ENCODE measurements around the gene GDF9. TPM values are rescaled to one million over a fixed set of nuclear protein-coding genes. Genes with fewer than 3 reads are reported as not detected.
A peak's percentile ranks its signal among the peaks of the same experiment; 100 is the strongest.

GDF9 gene
- 1 to 10 TPM in 4 of 5 experiments, under 1 TPM in 1; 0.48 to 2.0 (median 1.6) TPM for total RNA-seq
- under 1 TPM; 0.43 to 0.53 TPM for polyA plus RNA-seq
- 2.6 reads per million, percentile 13 among the genes with 10 or more reads in this experiment for total RNA-seq

GRCh38 chr5:132866342-132867045, at the start of gene GDF9, which contains the start of gene UQCRQ:
Gene GDF9, minus strand, starts transcription at chr5:132866469. Its CDS starts 1,936 bp downstream, at chr5:132864533.
Gene UQCRQ, plus strand, starts transcription at chr5:132866642. Its CDS starts 240 bp downstream, at chr5:132866882.
- peaks cover 7 to 12% of the 10 kb centered on the region in 2 donors for H3K4me1 ChIP-seq (ENCODE audit: control insufficient read depth in 2 of 2, insufficient read depth in 2 of 2, low read length in 2 of 2)
- peaks cover 0 to 19% (median 0%) of the 10 kb centered on the region in 3 experiments for H3K36me3 ChIP-seq (ENCODE audit: control insufficient read depth in 2 of 3, insufficient read depth in 3 of 3, low read length in 3 of 3)
- Mint-ChIP-seq H3K27me3 (peaks cover 0 to 8% (median 0%) of the 10 kb centered on the region in 5 donors), H3K4me3 (peak within 1 kb of the TSS; percentile 98 to 100 (median 100)), H3K4me1 (peaks cover 11 to 36% (median 27%) of the 10 kb centered on the region in 7 donors), H3K9me3 (peaks cover 0 to 2% (median 0%) of the 10 kb centered on the region in 11 donors), H3K27ac (peak within 1 kb of the TSS; percentile 97 to 100 (median 100)), H3K36me3 (peaks cover 0 to 11% (median 3%) of the 10 kb centered on the region in 5 donors)
- peak; percentile 72 to 97 (median 93) for DNase-seq
- CTCF ChIA-PET, result no interaction called here
- H3K27me3 ChIP-seq (ENCODE audit: control insufficient read depth in 2 of 2, insufficient read depth in 2 of 2, low read length in 2 of 2), result no peaks in the 10 kb centered on the region
- no peaks in the 10 kb centered on the region for H3K9me3 ChIP-seq (ENCODE audit: control insufficient read depth in 2 of 3, low read length in 3 of 3)
- peak within 1 kb of the TSS; percentile 98 for H3K4me3 ChIP-seq (ENCODE audit: low read length)
- POLR2A ChIA-PET, result interaction anchor here (0.6 to 3.3 kb wide), 10 partner anchors 9 to 410 kb away, joined by 3 to 19 read pairs (median 4); partner anchors contain the start of genes AFF4 and HSPA4
- peak; percentile 99 for ATAC-seq
- intact Hi-C loops (cut with micrococcal nuclease), result loop anchor here (1.0 to 5.0 kb wide), 16 partner anchors 34 to 1892 kb away; partner anchors contain the start of genes AFF4 (in 2 of the 2), KIF3A (in 2 of the 2), RAD50 (in 2 of the 2) and SHROOM1 (in 2 of the 2)
- peak within 1 kb of the TSS; percentile 96 for H3K27ac ChIP-seq (ENCODE audit: low read depth, low read length)

- intact Hi-C loops (cut with micrococcal nuclease), result no loop called here
- ChIA-PET CTCF (no interaction called here), POLR2A (no interaction called here)
- ATAC-seq (peak; percentile 70), DNase-seq (no peak)
- Mint-ChIP-seq H3K27ac (no peak overlapping the region), H3K4me1 (peaks cover 0 to 22% (median 18%) of the 10 kb centered on the region in 7 donors), H3K4me3 (no peak overlapping the region), H3K36me3 (peaks cover 4 to 40% (median 24%) of the 10 kb centered on the region in 5 donors), H3K9me3 (no peaks in the 10 kb centered on the region), H3K27me3 (no peaks in the 10 kb centered on the region)
- H3K4me1 ChIP-seq (ENCODE audit: control insufficient read depth in 2 of 2, insufficient read depth in 2 of 2, low read length in 2 of 2), result no peaks in the 10 kb centered on the region
- H3K9me3 ChIP-seq (ENCODE audit: control insufficient read depth in 2 of 3, low read length in 3 of 3), result no peaks in the 10 kb centered on the region
- no peaks in the 10 kb centered on the region for H3K27me3 ChIP-seq (ENCODE audit: control insufficient read depth in 2 of 2, insufficient read depth in 2 of 2, low read length in 2 of 2)
- H3K27ac ChIP-seq (ENCODE audit: low read depth, low read length), result no peak overlapping the region
- H3K36me3 ChIP-seq (ENCODE audit: control insufficient read depth in 2 of 3, insufficient read depth in 3 of 3, low read length in 3 of 3), result peaks cover 0 to 45% (median 3%) of the 10 kb centered on the region in 3 experiments
- no peak overlapping the region for H3K4me3 ChIP-seq (ENCODE audit: low read length)
Observed at GRCh38 chr5:132915681-132916080, 49.4 kb upstream of the GDF9 start.

GRCh38 chr5:132909702-132910101, 43.4 kb upstream of the GDF9 start:
- H3K9me3 Mint-ChIP-seq, result no peaks in the 10 kb centered on the region
- peaks cover 4 to 46% (median 25%) of the 10 kb centered on the region in 5 donors for H3K36me3 Mint-ChIP-seq
- H3K27me3 Mint-ChIP-seq, result no peaks in the 10 kb centered on the region
- no peaks in the 10 kb centered on the region for H3K4me1 ChIP-seq (ENCODE audit: control insufficient read depth in 2 of 2, insufficient read depth in 2 of 2, low read length in 2 of 2)
- H3K4me3 Mint-ChIP-seq, result no peak overlapping the region
- DNase-seq (no peak), ATAC-seq (no peak)
- no peak overlapping the region for H3K27ac ChIP-seq (ENCODE audit: low read depth, low read length)
- H3K4me1 Mint-ChIP-seq, result peaks cover 0 to 44% (median 27%) of the 10 kb centered on the region in 7 donors
- ChIA-PET POLR2A (no interaction called here), CTCF (no interaction called here)
- intact Hi-C loops (cut with micrococcal nuclease), result no loop called here
- peaks cover 0 to 33% (median 0%) of the 10 kb centered on the region in 3 experiments for H3K36me3 ChIP-seq (ENCODE audit: control insufficient read depth in 2 of 3, insufficient read depth in 3 of 3, low read length in 3 of 3)
- no peak overlapping the region for H3K4me3 ChIP-seq (ENCODE audit: low read length)
- no peaks in the 10 kb centered on the region for H3K27me3 ChIP-seq (ENCODE audit: control insufficient read depth in 2 of 2, insufficient read depth in 2 of 2, low read length in 2 of 2)
- peak overlapping the region in 1 of 9 donors; percentile 38 for H3K27ac Mint-ChIP-seq
- no peaks in the 10 kb centered on the region for H3K9me3 ChIP-seq (ENCODE audit: control insufficient read depth in 2 of 3, low read length in 3 of 3)

GRCh38 chr5:132907161-132907560, 40.9 kb upstream of the GDF9 start:
- Histone ChIP-seq H3K36me3 (ENCODE audit: control insufficient read depth in 2 of 3, insufficient read depth in 3 of 3, low read length in 3 of 3) (peaks cover 0 to 18% (median 0%) of the 10 kb centered on the region in 3 experiments), H3K4me1 (ENCODE audit: control insufficient read depth in 2 of 2, insufficient read depth in 2 of 2, low read length in 2 of 2) (no peaks in the 10 kb centered on the region), H3K9me3 (ENCODE audit: control insufficient read depth in 2 of 3, low read length in 3 of 3) (no peaks in the 10 kb centered on the region), H3K27me3 (ENCODE audit: control insufficient read depth in 2 of 2, insufficient read depth in 2 of 2, low read length in 2 of 2) (no peaks in the 10 kb centered on the region), H3K4me3 (ENCODE audit: low read length) (no peak overlapping the region), H3K27ac (ENCODE audit: low read depth, low read length) (no peak overlapping the region)
- Mint-ChIP-seq H3K9me3 (no peaks in the 10 kb centered on the region), H3K4me1 (peaks cover 0 to 48% (median 38%) of the 10 kb centered on the region in 7 donors), H3K4me3 (no peak overlapping the region), H3K27me3 (no peaks in the 10 kb centered on the region), H3K36me3 (peaks cover 7 to 41% (median 23%) of the 10 kb centered on the region in 5 donors), H3K27ac (no peak overlapping the region)
- POLR2A ChIA-PET, result interaction anchor here (0.7 kb wide), 1 partner anchor 41 kb away, joined by 3 read pairs; the partner anchor contains the start of genes GDF9 and UQCRQ
- ATAC-seq, result no peak
- intact Hi-C loops (cut with micrococcal nuclease), result no loop called here
- DNase-seq, result no peak
- CTCF ChIA-PET, result interaction anchor here (1.5 kb wide), 1 partner anchor 24 kb away, joined by 4 read pairs; no protein-coding TSS in a partner anchor

- ChIA-PET POLR2A (no interaction called here), CTCF (interaction anchor here (1.5 kb wide), 1 partner anchor 22 kb away, joined by 4 read pairs; no protein-coding TSS in a partner anchor)
- H3K27me3 ChIP-seq (ENCODE audit: control insufficient read depth in 2 of 2, insufficient read depth in 2 of 2, low read length in 2 of 2), result no peaks in the 10 kb centered on the region
- H3K36me3 Mint-ChIP-seq, result peaks cover 6 to 34% (median 16%) of the 10 kb centered on the region in 5 donors
- ATAC-seq (no peak), DNase-seq (no peak)
- no peaks in the 10 kb centered on the region for H3K9me3 ChIP-seq (ENCODE audit: control insufficient read depth in 2 of 3, low read length in 3 of 3)
- H3K4me1 ChIP-seq (ENCODE audit: control insufficient read depth in 2 of 2, insufficient read depth in 2 of 2, low read length in 2 of 2), result no peaks in the 10 kb centered on the region
- intact Hi-C loops (cut with micrococcal nuclease), result no loop called here
- no peaks in the 10 kb centered on the region for H3K27me3 Mint-ChIP-seq
- H3K4me3 Mint-ChIP-seq, result no peak overlapping the region
- no peaks in the 10 kb centered on the region for H3K9me3 Mint-ChIP-seq
- no peak overlapping the region for H3K27ac ChIP-seq (ENCODE audit: low read depth, low read length)
- peaks cover 0 to 43% (median 31%) of the 10 kb centered on the region in 7 donors for H3K4me1 Mint-ChIP-seq
- no peak overlapping the region for H3K4me3 ChIP-seq (ENCODE audit: low read length)
- peaks cover 0 to 20% (median 0%) of the 10 kb centered on the region in 3 experiments for H3K36me3 ChIP-seq (ENCODE audit: control insufficient read depth in 2 of 3, insufficient read depth in 3 of 3, low read length in 3 of 3)
- peak overlapping the region in 3 of 9 donors; percentile 7 to 50 (median 38) for H3K27ac Mint-ChIP-seq
Observed at GRCh38 chr5:132905938-132906337, 39.7 kb upstream of the GDF9 start.

GRCh38 chr5:132901730-132902129, 35.5 kb upstream of the GDF9 start:
- Mint-ChIP-seq H3K36me3 (peaks cover 5 to 31% (median 15%) of the 10 kb centered on the region in 5 donors), H3K4me1 (peaks cover 6 to 28% (median 21%) of the 10 kb centered on the region in 7 donors), H3K4me3 (no peak overlapping the region), H3K27me3 (no peaks in the 10 kb centered on the region), H3K27ac (peak overlapping the region in 2 of 9 donors; percentile 1 to 45), H3K9me3 (no peaks in the 10 kb centered on the region)
- no peak for ATAC-seq
- no peaks in the 10 kb centered on the region for H3K9me3 ChIP-seq (ENCODE audit: control insufficient read depth in 2 of 3, low read length in 3 of 3)
- H3K27ac ChIP-seq (ENCODE audit: low read depth, low read length), result no peak overlapping the region
- H3K4me3 ChIP-seq (ENCODE audit: low read length), result no peak overlapping the region
- no peak for DNase-seq
- H3K4me1 ChIP-seq (ENCODE audit: control insufficient read depth in 2 of 2, insufficient read depth in 2 of 2, low read length in 2 of 2), result no peaks in the 10 kb centered on the region
- H3K27me3 ChIP-seq (ENCODE audit: control insufficient read depth in 2 of 2, insufficient read depth in 2 of 2, low read length in 2 of 2), result no peaks in the 10 kb centered on the region
- H3K36me3 ChIP-seq (ENCODE audit: control insufficient read depth in 2 of 3, insufficient read depth in 3 of 3, low read length in 3 of 3), result peaks cover 0 to 28% (median 9%) of the 10 kb centered on the region in 3 experiments
- CTCF ChIA-PET, result no interaction called here
- intact Hi-C loops (cut with micrococcal nuclease), result no loop called here
- POLR2A ChIA-PET, result no interaction called here
